WTC11 (cell line): ENCODE data around the gene ARMC9. TPM values are rescaled to one million over a fixed set of nuclear protein-coding genes. Genes with fewer than 3 reads are reported as not detected.

Experiments
- ATAC-seq: fragments of 200-7000 bp; cut with Tn5 transposase; 2 replicates; pipeline ENCODE4 v1.10.0; 2021; ENCODE audit warnings: mild to moderate bottlenecking, moderate library complexity
- CTCF ChIA-PET: fragments of 300-600 bp; sonication (Branson Sonifier 250); formaldehyde crosslinking; loops from one replicate; lab custom pipeline; 2021; ENCODE audit warnings: antibody characterized with exemption; lab: Charles Lee
- POLR2A ChIA-PET: fragments of 350-600 bp; sonication (Branson Sonifier 250); formaldehyde crosslinking; loops from one replicate; lab custom pipeline; 2021; ENCODE audit warnings: antibody characterized with exemption; lab: Charles Lee
- DNase-seq: peaks from one replicate; pipeline ENCODE4 v3.0.0; 2021; ENCODE audit warnings: low spot score
- H3K27ac Mint-ChIP-seq: 2 replicates; pipeline ENCODE4 v1.8.0; 2021; ENCODE audit warnings: mixed read lengths
- H3K27me3 Mint-ChIP-seq: 2 replicates; pipeline ENCODE4 v1.8.0; 2021; ENCODE audit warnings: low read depth, mild to moderate bottlenecking, moderate library complexity, mixed read lengths
- H3K36me3 Mint-ChIP-seq: 2 replicates; pipeline ENCODE4 v1.8.0; 2021; ENCODE audit warnings: mixed read lengths
- H3K4me1 Mint-ChIP-seq: 2 replicates; pipeline ENCODE4 v1.8.0; 2022; ENCODE audit warnings: mixed read lengths
- H3K4me3 Mint-ChIP-seq: 2 replicates; pipeline ENCODE4 v1.8.0; 2021; ENCODE audit warnings: mild to moderate bottlenecking, moderate library complexity, mixed read lengths
- H3K9me3 Mint-ChIP-seq: 2 replicates; pipeline ENCODE4 v1.8.0; 2021; ENCODE audit warnings: mixed read lengths
- E2F1 ChIP-seq: sonication (generic); formaldehyde crosslinking; IDR thresholded peaks from 2 replicates; pipeline ENCODE4 v1.8.0; 2022; ENCODE audit warnings: mild to moderate bottlenecking, missing genetic modification reagents
- ESRRA ChIP-seq: sonication (generic); formaldehyde crosslinking; IDR thresholded peaks from 2 replicates; pipeline ENCODE4 v1.8.1; 2022; ENCODE audit warnings: mild to moderate bottlenecking, missing genetic modification reagents, borderline replicate concordance
- ETV6 ChIP-seq: sonication (generic); formaldehyde crosslinking; IDR thresholded peaks from 2 replicates; pipeline ENCODE4 v1.8.1; 2022; ENCODE audit warnings: mild to moderate bottlenecking, missing genetic modification reagents
- FOXP4 ChIP-seq: sonication (generic); formaldehyde crosslinking; IDR thresholded peaks from 2 replicates; pipeline ENCODE4 v1.8.0; 2022; ENCODE audit warnings: mild to moderate bottlenecking, missing genetic modification reagents
- GABPB1 ChIP-seq: sonication (generic); formaldehyde crosslinking; IDR thresholded peaks from 2 replicates; pipeline ENCODE4 v1.8.1; 2023; ENCODE audit warnings: mild to moderate bottlenecking, missing genetic modification reagents
- GRHL2 ChIP-seq: fragments of 250-450 bp; sonication (Bioruptor Pico); IDR thresholded peaks from 2 replicates; pipeline ENCODE4 v1.8.0; 2022; ENCODE audit warnings: mild to moderate bottlenecking, moderate library complexity; ENCODE audit not compliant: insufficient replicate concordance, severe bottlenecking
- GTF2I ChIP-seq: fragments of 250-450 bp; sonication (Bioruptor Pico); conservative IDR thresholded peaks from 2 replicates; pipeline ENCODE4 v1.4.0; 2021; ENCODE audit warnings: mild to moderate bottlenecking
- JAZF1 ChIP-seq: fragments of 250-450 bp; sonication (Bioruptor Pico); IDR thresholded peaks from 2 replicates; pipeline ENCODE4 v1.9.0; 2021; ENCODE audit warnings: moderate library complexity, mild to moderate bottlenecking, inconsistent platforms
- NFYB ChIP-seq: sonication (generic); formaldehyde crosslinking; conservative IDR thresholded peaks from 2 replicates; pipeline ENCODE4 v1.8.0; 2022; ENCODE audit warnings: low read depth, missing genetic modification reagents
- NR2C2 ChIP-seq: sonication (generic); formaldehyde crosslinking; IDR thresholded peaks from 2 replicates; pipeline ENCODE4 v1.8.0; 2022; ENCODE audit warnings: mild to moderate bottlenecking, missing genetic modification reagents
- SMAD4 ChIP-seq: sonication (generic); formaldehyde crosslinking; IDR thresholded peaks from 2 replicates; pipeline ENCODE4 v1.8.0; 2022; ENCODE audit warnings: mild to moderate bottlenecking, missing genetic modification reagents
- SOX15 ChIP-seq: fragments of 250-450 bp; sonication (Bioruptor Pico); IDR thresholded peaks from 2 replicates; pipeline ENCODE4 v1.9.0; 2021; ENCODE audit warnings: mild to moderate bottlenecking
- TEAD1 ChIP-seq: sonication (generic); formaldehyde crosslinking; IDR thresholded peaks from 2 replicates; pipeline ENCODE4 v1.8.0; 2022; ENCODE audit warnings: mild to moderate bottlenecking, missing genetic modification reagents
- USF1 ChIP-seq: sonication (generic); formaldehyde crosslinking; IDR thresholded peaks from 2 replicates; pipeline ENCODE4 v1.8.0; 2022; ENCODE audit warnings: mild to moderate bottlenecking, missing genetic modification reagents
- ZBTB21 ChIP-seq: sonication (generic); formaldehyde crosslinking; IDR thresholded peaks from 2 replicates; pipeline ENCODE4 v1.8.1; 2023; ENCODE audit warnings: mild to moderate bottlenecking, missing genetic modification reagents, borderline replicate concordance
- ZNF121 ChIP-seq: sonication (generic); formaldehyde crosslinking; IDR thresholded peaks from 2 replicates; pipeline ENCODE4 v1.8.0; 2023; ENCODE audit warnings: missing genetic modification reagents
- ZNF138 ChIP-seq: sonication (generic); formaldehyde crosslinking; conservative IDR thresholded peaks from 2 replicates; pipeline ENCODE4 v1.8.1; 2022; ENCODE audit warnings: mild to moderate bottlenecking, moderate library complexity, missing genetic modification reagents
- ZNF219 ChIP-seq: sonication (generic); formaldehyde crosslinking; IDR thresholded peaks from 2 replicates; pipeline ENCODE4 v1.8.0; 2023; ENCODE audit warnings: missing genetic modification reagents, mild to moderate bottlenecking, borderline replicate concordance
- ZNF423 ChIP-seq: fragments of 250-450 bp; sonication (Bioruptor Pico); IDR thresholded peaks from 2 replicates; pipeline ENCODE4 v2.1.2; 2022; ENCODE audit warnings: mild to moderate bottlenecking, moderate library complexity
- total RNA-seq: library from RNA; stranded (reverse); gene quantifications from 3 replicates; pipeline ENCODE4 v1.2.3, GENCODE V29; 2021

The ARMC9 gene
- total RNA-seq, 1 experiment from 2014 or later = 34.9 TPM

- TF ChIP-seq NFYB (CRISPR knock-in tag) = no peak
These were observed 188.0 kb downstream of the ARMC9 start (continued) for GRCh38 chr2:231386446-231386845.

GRCh38 chr2:231387904-231388724 lies 189.7 kb downstream of the ARMC9 start:
- CTCF ChIA-PET = interaction anchor here (0.7 to 1.5 kb wide), 5 partner anchors 11 to 93 kb away, joined by 3 to 5 read pairs (median 4); no protein-coding TSS in a partner anchor
- H3K27me3 Mint-ChIP-seq = peaks cover 5% of the 10 kb centered on the region
- peak overlapping the region; percentile 80 for H3K27ac Mint-ChIP-seq
- ATAC-seq (peak; percentile 40), DNase-seq (peak; percentile 25)
- H3K36me3 Mint-ChIP-seq = peaks cover 21% of the 10 kb centered on the region
- H3K4me3 Mint-ChIP-seq = no peak overlapping the region
- H3K9me3 Mint-ChIP-seq = peaks cover 21% of the 10 kb centered on the region
- POLR2A ChIA-PET = interaction anchor here (0.7 kb wide), 1 partner anchor 76 kb away, joined by 3 read pairs; the partner anchor contains the start of gene NCL
- peaks cover 36% of the 10 kb centered on the region for H3K4me1 Mint-ChIP-seq
- TF ChIP-seq ZNF121 (CRISPR knock-in tag) = peak; percentile 92
- TF ChIP-seq ZNF423 (CRISPR knock-in tag) = no peak
- 0 out of 2 replicates have a peak, but pooled peaks have one; percentile 12 for TF ChIP-seq SMAD4
- 0 out of 2 replicates have a peak, but pooled peaks have one; percentile 31 for TF ChIP-seq ZNF138
- 0 out of 2 replicates have a peak, but pooled peaks have one; percentile 24 for TF ChIP-seq ZBTB21 (CRISPR knock-in tag)

- Mint-ChIP-seq H3K4me3 (no peak overlapping the region), H3K9me3 (peaks cover 18% of the 10 kb centered on the region), H3K4me1 (peaks cover 40% of the 10 kb centered on the region), H3K36me3 (peaks cover 18% of the 10 kb centered on the region)
- DNase-seq = no peak
- TF ChIP-seq NR2C2 (CRISPR knock-in tag) (no peak), TEAD1 (no peak), GABPB1 (no peak), ZNF219 (CRISPR knock-in tag) (no peak), NFYB (CRISPR knock-in tag) (no peak), JAZF1 (CRISPR knock-in tag) (no peak), GTF2I (CRISPR knock-in tag) (no peak), SOX15 (CRISPR knock-in tag) (no peak), E2F1 (no peak), USF1 (CRISPR knock-in tag) (no peak), GRHL2 (CRISPR knock-in tag) (no peak), FOXP4 (no peak), ETV6 (no peak), ESRRA (no peak)
- TF ChIP-seq, all 79 proteins: peak for 0
- Mint-ChIP-seq H3K27ac (no peak overlapping the region; the same call in 1 of the 2 replicates), H3K27me3 (peaks cover 5% of the 10 kb centered on the region)
- ChIA-PET POLR2A (no interaction called here), CTCF (interaction anchor here (0.7 to 1.5 kb wide), 6 partner anchors 11 to 162 kb away, joined by 3 to 5 read pairs (median 4); no protein-coding TSS in a partner anchor)
- peak; percentile 13; the same call in 1 of the 2 replicates for ATAC-seq
These were observed 190.4 kb downstream of the ARMC9 start for GRCh38 chr2:231388725-231389346.
